Fibroblast of skin of right quadriceps (primary cell): ENCODE measurements around the gene POLG.
"Not testable (repeated sequence)": the region's sequence is repeated elsewhere in the genome, so short reads cannot be mapped to it uniquely, and the experiment has no call there.

Source experiments
- DNase-seq: peaks from one replicate; pipeline ENCODE4 v3.0.0-alpha.2; 2013

POLG gene

GRCh38 chr15:89323825-89324224 lies 10.8 kb downstream of the POLG start:
- DNase-seq, result no peak

DNA sequence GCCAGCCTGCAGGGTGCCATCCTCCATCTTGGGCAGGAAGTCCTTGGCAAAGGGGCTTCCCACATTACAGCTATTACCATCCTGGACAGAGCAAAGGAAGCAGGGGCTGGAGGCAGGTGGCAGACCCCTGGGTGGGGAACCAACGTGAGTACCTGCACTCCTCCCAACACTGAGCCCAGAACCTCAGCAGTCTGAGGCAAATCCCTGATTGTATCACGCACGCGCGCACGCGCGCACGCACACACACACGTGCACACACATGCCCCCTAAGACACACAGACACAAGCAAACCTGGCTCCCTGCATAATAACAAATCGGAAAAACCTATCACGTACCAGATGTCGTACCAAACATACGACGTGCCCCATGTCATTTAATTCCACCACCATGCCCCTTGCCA lies 11.8 kb downstream of the POLG start:
- DNase-seq, result no peak

DNA sequence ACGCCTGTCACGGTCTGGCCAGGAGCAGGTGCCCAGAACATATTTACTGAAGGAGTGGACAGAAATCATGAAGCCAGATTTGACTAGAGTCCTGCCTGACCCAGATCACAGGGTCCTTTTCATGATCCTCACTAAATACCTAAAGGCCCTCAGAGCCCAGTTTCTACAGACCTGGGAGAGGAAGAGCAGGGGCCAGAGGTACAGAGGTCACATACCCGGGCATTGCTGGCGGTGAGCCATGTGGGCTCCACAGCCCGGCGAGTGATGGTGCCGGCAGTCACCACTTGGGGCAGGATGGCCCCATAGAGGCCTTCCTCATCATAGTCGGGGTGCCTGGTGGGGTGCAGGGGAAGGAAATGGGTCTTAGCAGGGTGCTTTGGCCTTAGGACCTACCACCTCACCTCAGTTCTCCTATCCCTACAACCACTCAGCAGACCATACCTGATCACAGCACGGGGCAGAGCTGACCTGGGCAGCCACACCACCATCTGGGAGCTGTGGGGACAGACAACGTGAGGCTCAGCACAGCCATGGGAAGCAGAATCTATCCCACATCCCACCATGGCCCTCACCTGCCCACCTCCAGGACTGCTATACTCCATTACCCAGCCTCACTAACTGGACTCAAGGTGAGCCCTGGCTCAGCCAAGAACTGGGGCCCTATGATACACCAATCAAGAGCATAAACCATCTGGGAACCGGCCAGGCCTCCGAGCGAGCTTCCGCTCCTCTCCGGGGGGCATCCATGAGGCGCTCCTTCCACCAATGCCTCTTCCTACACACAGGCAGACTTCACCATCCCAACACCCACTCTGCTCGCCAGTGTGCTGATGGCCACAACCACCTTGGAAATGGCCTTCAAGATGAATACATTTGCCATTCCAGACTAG lies 12.9 kb downstream of the POLG start:
- no peak for DNase-seq

- DNase-seq, result no peak
Observed at GRCh38 chr15:89320200-89320599, 14.4 kb downstream of the POLG start.

GRCh38 chr15:89319678-89320077 lies 14.9 kb downstream of the POLG start:
- DNase-seq, result no peak

DNA sequence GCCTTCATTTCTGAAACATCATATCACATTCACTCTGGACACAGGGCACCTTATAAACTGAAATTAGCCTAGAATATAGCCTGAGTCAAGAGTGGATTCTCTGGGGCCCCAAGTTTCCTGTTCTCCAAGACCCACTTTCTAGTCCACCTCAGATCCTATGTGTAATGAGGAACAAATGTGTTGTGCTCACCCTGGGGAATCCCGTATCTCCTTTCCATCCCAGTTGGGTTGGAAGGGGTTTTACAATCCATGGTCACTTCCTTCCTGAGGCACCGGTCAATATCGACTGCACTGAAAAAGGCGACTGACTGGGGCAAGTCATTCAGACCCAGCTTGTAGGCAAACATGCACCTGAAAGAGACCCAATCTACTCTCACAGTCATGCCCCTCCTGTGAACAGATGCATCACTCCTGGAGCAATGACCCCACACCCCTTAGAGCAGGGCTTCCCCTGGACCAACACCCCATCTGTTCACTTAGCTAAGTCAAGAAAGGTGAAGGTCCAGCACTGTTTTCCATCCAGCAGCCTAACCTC lies 17.4 kb downstream of the POLG start:
- no peak for DNase-seq

- DNase-seq, result no peak
Observed at GRCh38 chr15:89316504-89316903, 18.1 kb downstream of the POLG start.

GRCh38 chr15:89315375-89315929 lies 19.2 kb downstream of the POLG start:
- DNase-seq, result no peak

GRCh38 chr15:89309993-89310392 lies 24.6 kb downstream of the POLG start:
- no peak for DNase-seq

GRCh38 chr15:89308236-89308635 lies 26.4 kb downstream of the POLG start:
- no peak for DNase-seq

DNA sequence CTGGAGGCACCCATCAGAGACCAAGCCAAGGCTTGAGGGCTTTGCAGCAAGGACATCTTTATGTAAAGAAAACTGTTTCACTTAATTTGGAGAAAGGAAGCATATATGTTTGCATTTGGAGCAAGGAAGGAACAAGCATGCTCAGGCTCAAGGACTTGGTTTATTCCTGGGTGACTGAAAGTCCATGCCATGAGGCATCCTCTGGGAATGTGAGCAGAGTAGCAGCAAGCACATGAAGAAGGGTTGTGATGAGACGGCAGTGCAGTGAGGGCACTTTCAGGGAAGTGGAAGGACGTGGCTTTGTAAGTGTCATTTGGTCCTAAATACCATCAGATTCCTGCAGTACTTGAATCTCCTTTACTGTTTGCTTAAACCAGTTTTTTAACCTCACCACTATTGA lies 26.8 kb downstream of the POLG start:
- DNase-seq, result peak; percentile 27

DNA sequence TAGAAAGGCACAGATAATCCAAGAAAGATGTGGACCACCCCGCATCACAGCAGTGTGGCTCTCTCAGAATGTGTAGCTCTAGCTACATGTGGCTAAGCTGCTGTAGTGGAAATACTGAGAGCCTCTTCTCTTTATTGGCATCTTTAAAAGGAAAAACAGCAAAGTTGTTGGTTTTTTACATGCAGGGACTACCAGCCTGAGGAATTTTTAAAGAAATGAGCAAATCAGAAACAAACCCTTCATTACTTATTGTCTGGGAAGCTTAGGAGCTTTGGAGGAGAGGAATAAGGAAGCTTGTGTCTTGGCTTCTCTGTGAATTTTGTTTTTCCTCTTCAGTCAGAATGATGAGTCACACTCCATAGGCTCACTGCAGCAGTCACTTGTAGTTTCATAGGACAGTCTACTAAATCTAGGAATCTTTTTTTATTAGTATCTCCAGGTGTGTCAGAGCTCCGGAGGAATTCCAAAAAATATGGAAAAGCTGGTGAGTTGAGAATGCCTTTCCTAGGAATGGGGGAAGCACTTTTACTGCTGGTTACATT lies 27.5 kb downstream of the POLG start:
- peak; percentile 14 for DNase-seq

DNA sequence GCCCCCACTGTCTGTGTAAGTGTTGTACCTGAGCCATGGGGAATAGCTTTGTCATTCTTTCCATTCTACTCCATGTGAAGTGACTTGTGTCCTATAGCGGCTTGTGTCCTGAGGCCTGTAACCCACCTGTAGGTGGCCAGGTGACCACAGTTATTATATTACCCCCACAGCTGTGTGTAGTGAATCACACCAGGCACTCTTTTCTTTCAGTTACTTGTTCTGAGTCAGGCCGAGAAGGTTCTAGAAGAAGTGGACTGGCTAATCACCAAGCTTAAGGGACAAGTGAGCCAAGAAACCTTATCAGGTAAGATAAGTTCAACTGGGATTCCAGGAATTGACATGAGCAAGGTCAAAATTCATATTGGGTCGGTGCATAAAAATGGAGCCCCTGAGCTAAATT lies 29.2 kb downstream of the POLG start:
- DNase-seq, result no peak

- no peak for DNase-seq
Observed at GRCh38 chr15:89303986-89304385, 30.6 kb downstream of the POLG start.

DNA sequence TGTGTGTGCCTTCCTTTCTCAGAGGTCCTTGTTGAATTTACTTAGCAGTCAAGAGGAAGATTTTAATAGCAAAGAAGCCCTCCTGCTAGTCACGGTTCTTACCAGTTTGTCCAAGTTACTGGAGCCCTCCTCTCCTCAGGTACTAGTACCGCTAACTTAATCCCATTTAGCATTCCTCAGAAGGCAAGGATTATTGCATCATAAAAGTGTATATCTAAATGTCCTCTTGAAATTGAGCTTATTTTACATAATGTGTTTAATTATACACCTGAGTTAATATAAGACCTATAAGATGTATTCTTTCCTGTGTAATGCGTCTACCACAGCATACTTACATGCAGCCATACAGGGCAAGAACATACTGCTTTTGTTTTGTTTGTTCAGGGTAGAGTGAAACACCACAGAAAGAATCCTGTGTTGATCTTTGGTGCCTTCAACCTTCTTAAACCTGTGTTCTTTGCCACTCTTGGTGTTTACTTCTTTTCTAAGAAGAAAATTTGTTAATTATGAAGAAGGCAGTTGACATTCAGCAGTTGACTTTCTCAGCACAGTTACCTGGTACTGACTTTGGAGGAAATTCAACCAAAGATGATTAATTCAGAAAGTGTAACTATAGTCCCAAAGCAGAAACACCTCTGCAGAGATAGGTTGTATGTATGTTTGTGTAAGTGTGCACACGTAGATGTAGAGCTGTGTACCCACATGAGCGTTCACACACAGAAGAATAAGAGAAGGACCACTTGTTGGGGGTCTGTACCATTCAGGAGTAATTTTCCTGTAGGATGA lies 33.1 kb downstream of the POLG start:
- no peak for DNase-seq

- no peak for DNase-seq
Observed at GRCh38 chr15:89299896-89300295, 34.7 kb downstream of the POLG start.

GRCh38 chr15:89293012-89293411 lies 41.6 kb downstream of the POLG start:
- DNase-seq, result no peak

DNA sequence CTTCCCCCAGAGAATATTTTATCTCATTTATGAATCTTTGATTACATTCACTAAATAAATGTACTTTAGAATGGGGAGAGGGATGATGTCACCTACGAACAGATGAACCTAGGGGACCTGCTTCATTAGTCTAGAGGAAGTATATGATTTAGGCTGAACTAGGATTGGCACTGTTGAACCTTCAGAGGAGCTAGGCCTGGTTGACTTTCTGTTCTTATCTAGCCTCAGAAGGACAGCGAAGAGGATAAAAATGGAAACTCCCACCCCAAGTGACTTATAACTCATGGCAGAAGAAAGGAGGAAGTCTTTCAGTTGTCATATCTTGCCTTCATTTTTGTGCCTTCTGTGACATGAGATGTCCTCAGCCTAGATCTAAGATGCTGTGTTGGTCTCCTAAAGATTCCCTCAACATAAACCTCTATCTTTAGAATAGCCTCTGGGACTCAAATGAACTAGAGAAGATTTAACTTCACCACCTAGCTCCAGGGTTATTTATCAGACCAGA lies 42.6 kb downstream of the POLG start:
- no peak for DNase-seq

- DNase-seq, result no peak
Observed at GRCh38 chr15:89283201-89283600, 51.4 kb downstream of the POLG start.

DNA sequence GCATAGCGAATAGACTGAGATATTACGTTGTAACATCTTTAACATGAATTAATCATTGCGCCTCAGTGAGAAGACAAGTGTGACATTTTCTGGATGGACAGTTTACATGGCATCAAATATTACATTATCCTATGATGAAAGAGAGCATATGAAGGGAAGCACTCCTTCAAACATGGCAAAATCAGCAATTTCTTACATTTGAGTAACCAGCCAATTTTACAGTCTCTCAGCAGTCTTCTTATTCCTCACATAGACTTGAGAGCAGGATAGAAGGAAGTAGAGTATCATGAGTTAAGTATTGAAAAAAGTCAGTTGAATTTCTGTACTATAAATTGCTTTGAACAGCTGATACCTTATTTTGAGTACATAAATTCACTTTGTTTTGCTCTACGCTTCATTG lies 52.0 kb downstream of the POLG start:
- no peak for DNase-seq

DNA sequence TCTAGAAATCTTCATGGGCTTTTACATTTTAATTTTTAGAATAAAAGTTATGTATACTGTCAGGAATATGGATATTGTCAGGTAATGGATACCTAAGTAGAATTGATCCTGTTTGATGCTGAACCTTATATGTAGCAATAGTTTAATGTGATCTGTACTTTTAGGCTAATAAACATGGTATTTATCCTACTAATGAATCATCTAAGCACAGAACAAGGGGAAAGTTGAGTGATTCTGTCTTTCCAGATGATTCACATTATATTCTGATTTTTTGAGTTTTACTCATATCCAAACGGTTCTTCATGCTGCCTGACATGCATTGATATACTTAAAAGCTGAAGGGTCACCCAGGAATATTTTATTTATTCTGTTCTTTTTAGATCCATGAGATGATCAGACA lies 56.3 kb downstream of the POLG start:
- no peak for DNase-seq

DNA sequence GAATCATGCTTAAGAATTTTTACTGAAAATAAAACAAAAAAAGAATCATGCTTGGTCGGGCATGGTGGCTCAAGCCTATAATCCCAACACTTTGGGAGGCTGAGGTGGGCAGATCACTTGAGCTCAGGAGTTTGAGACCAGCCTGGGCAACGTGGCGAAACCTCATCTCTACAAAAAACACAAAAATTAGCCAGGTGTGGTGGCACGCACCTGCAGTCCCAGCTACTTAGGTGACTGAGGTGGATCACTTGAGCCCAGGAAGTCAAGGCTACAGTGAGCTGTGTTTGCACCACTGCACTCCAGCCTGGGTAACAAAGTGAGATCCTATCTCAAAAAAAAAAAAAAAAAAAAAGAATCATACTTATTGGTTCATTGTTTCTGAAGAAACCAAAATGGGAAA lies 57.3 kb downstream of the POLG start:
- DNase-seq, result not testable (repeated sequence)
